ENCODE measurements around the gene CYP3A7.
"Not testable (repeated sequence)": the region's sequence is repeated elsewhere in the genome, so short reads cannot be mapped to it uniquely, and the experiment has no call there.

CYP3A7 gene

GRCh38 chr7:99739699-99740572 is 4.9 kb upstream of the CYP3A7 start:
- Histone ChIP-seq H3K27ac (ENCODE audit: low read length) (no peak overlapping the region), H3K9ac (ENCODE audit: low read depth, low read length) (no peak overlapping the region), H3K9me3 (ENCODE audit: insufficient read depth, low read depth, low read length) (no peaks in the 10 kb centered on the region), H3K4me3 (ENCODE audit: low read length) (no peak overlapping the region), H3K4me1 (ENCODE audit: insufficient read depth, low read length) (peaks cover 3% of the 10 kb centered on the region; the same call in 1 of the 2 replicates), H3K27me3 (ENCODE audit: insufficient read depth, low read length) (no peaks in the 10 kb centered on the region), H3K36me3 (ENCODE audit: insufficient read depth, low read depth, low read length) (no peaks in the 10 kb centered on the region)

GRCh38 chr7:99737726-99738125 is 2.7 kb upstream of the CYP3A7 start:
- no peaks in the 10 kb centered on the region for H3K9me3 ChIP-seq (ENCODE audit: insufficient read depth, low read depth, low read length)
- H3K9ac ChIP-seq (ENCODE audit: low read depth, low read length), result no peak overlapping the region
- H3K36me3 ChIP-seq (ENCODE audit: insufficient read depth, low read depth, low read length), result no peaks in the 10 kb centered on the region
- no peak overlapping the region for H3K4me3 ChIP-seq (ENCODE audit: low read length)
- no peak overlapping the region for H3K27ac ChIP-seq (ENCODE audit: low read length)
- H3K27me3 ChIP-seq (ENCODE audit: insufficient read depth, low read length), result no peaks in the 10 kb centered on the region
- H3K4me1 ChIP-seq (ENCODE audit: insufficient read depth, low read length), result peaks cover 3% of the 10 kb centered on the region; the same call in 1 of the 2 replicates

- not testable (repeated sequence) for H3K9me3 ChIP-seq (ENCODE audit: insufficient read depth, low read depth, low read length); H3K27ac ChIP-seq (ENCODE audit: low read length); H3K27me3 ChIP-seq (ENCODE audit: insufficient read depth, low read length); H3K9ac ChIP-seq (ENCODE audit: low read depth, low read length); H3K4me3 ChIP-seq (ENCODE audit: low read length); H3K36me3 ChIP-seq (ENCODE audit: insufficient read depth, low read depth, low read length); H3K4me1 ChIP-seq (ENCODE audit: insufficient read depth, low read length)
These were observed 1.7 kb upstream of the CYP3A7 start for GRCh38 chr7:99736667-99737066.

- Histone ChIP-seq H3K4me3 (ENCODE audit: low read length) (no peak overlapping the region), H3K27ac (ENCODE audit: low read length) (no peak overlapping the region), H3K4me1 (ENCODE audit: insufficient read depth, low read length) (peaks cover 3% of the 10 kb centered on the region; the same call in 1 of the 2 replicates), H3K9me3 (ENCODE audit: insufficient read depth, low read depth, low read length) (no peaks in the 10 kb centered on the region), H3K9ac (ENCODE audit: low read depth, low read length) (no peak overlapping the region), H3K36me3 (ENCODE audit: insufficient read depth, low read depth, low read length) (no peaks in the 10 kb centered on the region), H3K27me3 (ENCODE audit: insufficient read depth, low read length) (no peaks in the 10 kb centered on the region)
These were observed 1.5 kb downstream of the CYP3A7 start for GRCh38 chr7:99733448-99733847.

GRCh38 chr7:99733003-99733402 is 2.0 kb downstream of the CYP3A7 start:
- H3K9ac ChIP-seq (ENCODE audit: low read depth, low read length), result no peak overlapping the region
- H3K9me3 ChIP-seq (ENCODE audit: insufficient read depth, low read depth, low read length), result no peaks in the 10 kb centered on the region
- no peaks in the 10 kb centered on the region for H3K36me3 ChIP-seq (ENCODE audit: insufficient read depth, low read depth, low read length)
- H3K4me1 ChIP-seq (ENCODE audit: insufficient read depth, low read length), result peaks cover 3% of the 10 kb centered on the region; the same call in 1 of the 2 replicates
- H3K27ac ChIP-seq (ENCODE audit: low read length), result no peak overlapping the region
- no peaks in the 10 kb centered on the region for H3K27me3 ChIP-seq (ENCODE audit: insufficient read depth, low read length)
- H3K4me3 ChIP-seq (ENCODE audit: low read length), result no peak overlapping the region

- no peak overlapping the region for H3K27ac ChIP-seq (ENCODE audit: low read length)
- H3K4me1 ChIP-seq (ENCODE audit: insufficient read depth, low read length), result no peaks in the 10 kb centered on the region
- no peak overlapping the region for H3K9ac ChIP-seq (ENCODE audit: low read depth, low read length)
- no peaks in the 10 kb centered on the region for H3K36me3 ChIP-seq (ENCODE audit: insufficient read depth, low read depth, low read length)
- H3K9me3 ChIP-seq (ENCODE audit: insufficient read depth, low read depth, low read length), result no peaks in the 10 kb centered on the region
- H3K4me3 ChIP-seq (ENCODE audit: low read length), result no peak overlapping the region
- H3K27me3 ChIP-seq (ENCODE audit: insufficient read depth, low read length), result no peaks in the 10 kb centered on the region
These were observed 3.2 kb downstream of the CYP3A7 start for GRCh38 chr7:99731638-99732374.

GRCh38 chr7:99730992-99731391 is 4.0 kb downstream of the CYP3A7 start:
- H3K4me3 ChIP-seq (ENCODE audit: low read length), result no peak overlapping the region
- H3K9me3 ChIP-seq (ENCODE audit: insufficient read depth, low read depth, low read length), result no peaks in the 10 kb centered on the region
- no peak overlapping the region for H3K9ac ChIP-seq (ENCODE audit: low read depth, low read length)
- H3K27me3 ChIP-seq (ENCODE audit: insufficient read depth, low read length), result no peaks in the 10 kb centered on the region
- H3K27ac ChIP-seq (ENCODE audit: low read length), result no peak overlapping the region
- no peaks in the 10 kb centered on the region for H3K36me3 ChIP-seq (ENCODE audit: insufficient read depth, low read depth, low read length)
- H3K4me1 ChIP-seq (ENCODE audit: insufficient read depth, low read length), result no peaks in the 10 kb centered on the region

GRCh38 chr7:99730238-99730810 is 4.7 kb downstream of the CYP3A7 start:
- Histone ChIP-seq H3K9me3 (ENCODE audit: insufficient read depth, low read depth, low read length) (no peaks in the 10 kb centered on the region), H3K36me3 (ENCODE audit: insufficient read depth, low read depth, low read length) (no peaks in the 10 kb centered on the region), H3K27ac (ENCODE audit: low read length) (no peak overlapping the region), H3K4me1 (ENCODE audit: insufficient read depth, low read length) (no peaks in the 10 kb centered on the region), H3K9ac (ENCODE audit: low read depth, low read length) (no peak overlapping the region), H3K27me3 (ENCODE audit: insufficient read depth, low read length) (no peaks in the 10 kb centered on the region), H3K4me3 (ENCODE audit: low read length) (no peak overlapping the region)

- Histone ChIP-seq H3K9ac (ENCODE audit: low read depth, low read length) (no peak overlapping the region), H3K36me3 (ENCODE audit: insufficient read depth, low read depth, low read length) (no peaks in the 10 kb centered on the region), H3K4me1 (ENCODE audit: insufficient read depth, low read length) (no peaks in the 10 kb centered on the region), H3K4me3 (ENCODE audit: low read length) (no peak overlapping the region), H3K27me3 (ENCODE audit: insufficient read depth, low read length) (no peaks in the 10 kb centered on the region), H3K27ac (ENCODE audit: low read length) (no peak overlapping the region), H3K9me3 (ENCODE audit: insufficient read depth, low read depth, low read length) (no peaks in the 10 kb centered on the region)
These were observed 5.3 kb downstream of the CYP3A7 start for GRCh38 chr7:99729486-99730237.

- H3K9me3 ChIP-seq (ENCODE audit: insufficient read depth, low read depth, low read length), result no peaks in the 10 kb centered on the region
- no peaks in the 10 kb centered on the region for H3K4me1 ChIP-seq (ENCODE audit: insufficient read depth, low read length)
- no peaks in the 10 kb centered on the region for H3K36me3 ChIP-seq (ENCODE audit: insufficient read depth, low read depth, low read length)
- no peak overlapping the region for H3K9ac ChIP-seq (ENCODE audit: low read depth, low read length)
- H3K27ac ChIP-seq (ENCODE audit: low read length), result no peak overlapping the region
- no peaks in the 10 kb centered on the region for H3K27me3 ChIP-seq (ENCODE audit: insufficient read depth, low read length)
- no peak overlapping the region for H3K4me3 ChIP-seq (ENCODE audit: low read length)
These were observed 6.4 kb downstream of the CYP3A7 start for GRCh38 chr7:99728615-99729014.

- not testable (repeated sequence) for H3K4me1 ChIP-seq (ENCODE audit: insufficient read depth, low read length); H3K27me3 ChIP-seq (ENCODE audit: insufficient read depth, low read length); H3K9ac ChIP-seq (ENCODE audit: low read depth, low read length); H3K4me3 ChIP-seq (ENCODE audit: low read length); H3K27ac ChIP-seq (ENCODE audit: low read length); H3K9me3 ChIP-seq (ENCODE audit: insufficient read depth, low read depth, low read length); H3K36me3 ChIP-seq (ENCODE audit: insufficient read depth, low read depth, low read length)
These were observed 11.8 kb downstream of the CYP3A7 start for GRCh38 chr7:99723201-99723600.

Data from iPS-20b (cell line).